ENCODE results near the gene TRNAU1AP. TPM values are rescaled to one million over a fixed set of nuclear protein-coding genes. Genes with fewer than 3 reads are reported as not detected.
A peak's percentile ranks its signal among the peaks of the same experiment; 100 is the strongest.

Gene TRNAU1AP
- total and polyA plus RNA-seq, 2 of the 13 experiments (the other 11 are each of a cell fraction or from before 2014, with no cell fraction given): 29.0 to 42.9 TPM

- TF ChIP-seq ZBTB40 (IDR thresholded peaks at IDR 0.05): no peak
- peak; percentile 86 for TF ChIP-seq ZBTB40 (CRISPR knock-in tag; IDR thresholded peaks at IDR 0.05)
- no peak for TF ChIP-seq MTA3 (CRISPR knock-in tag; IDR thresholded peaks at IDR 0.05)
- TF ChIP-seq ELK4 (CRISPR knock-in tag; IDR thresholded peaks at IDR 0.05; ENCODE audit: borderline replicate concordance): 0 out of 2 replicates have a peak, but pooled peaks have one; percentile 3
- TF ChIP-seq THAP11 (CRISPR knock-in tag; IDR thresholded peaks at IDR 0.05): peak; percentile 100
- TF ChIP-seq MTF2 (CRISPR knock-in tag; IDR thresholded peaks at IDR 0.05; ENCODE audit: borderline replicate concordance): peak; percentile 87
- peak; percentile 96 for TF ChIP-seq POLR2AphosphoS2 (IDR thresholded peaks at IDR 0.05; ENCODE audit: low read depth, low read length)
- TF ChIP-seq AGO1 (IDR thresholded peaks at IDR 0.05; ENCODE audit: low read depth, low read length, poor library complexity, severe bottlenecking): peak; percentile 52
- peak; percentile 94 for TF ChIP-seq SRY (CRISPR knock-in tag; IDR thresholded peaks at IDR 0.05)
- peak; percentile 76; the same call in 1 of the 2 replicates for TF ChIP-seq PAF1 (CRISPR knock-in tag; IDR thresholded peaks at IDR 0.05)
- TF ChIP-seq, protein P1, sequence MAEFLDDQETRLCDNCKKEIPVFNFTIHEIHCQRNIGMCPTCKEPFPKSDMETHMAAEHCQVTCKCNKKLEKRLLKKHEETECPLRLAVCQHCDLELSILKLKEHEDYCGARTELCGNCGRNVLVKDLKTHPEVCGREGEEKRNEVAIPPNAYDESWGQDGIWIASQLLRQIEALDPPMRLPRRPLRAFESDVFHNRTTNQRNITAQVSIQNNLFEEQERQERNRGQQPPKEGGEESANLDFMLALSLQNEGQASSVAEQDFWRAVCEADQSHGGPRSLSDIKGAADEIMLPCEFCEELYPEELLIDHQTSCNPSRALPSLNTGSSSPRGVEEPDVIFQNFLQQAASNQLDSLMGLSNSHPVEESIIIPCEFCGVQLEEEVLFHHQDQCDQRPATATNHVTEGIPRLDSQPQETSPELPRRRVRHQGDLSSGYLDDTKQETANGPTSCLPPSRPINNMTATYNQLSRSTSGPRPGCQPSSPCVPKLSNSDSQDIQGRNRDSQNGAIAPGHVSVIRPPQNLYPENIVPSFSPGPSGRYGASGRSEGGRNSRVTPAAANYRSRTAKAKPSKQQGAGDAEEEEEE (CRISPR knock-in tag; IDR thresholded peaks at IDR 0.05; ENCODE audit: borderline replicate concordance): peak; percentile 71; the same call in 1 of the 2 replicates
- peak; percentile 71 for TF ChIP-seq ZNF354B (CRISPR knock-in tag; IDR thresholded peaks at IDR 0.05)
- no peak for TF ChIP-seq NFRKB (IDR thresholded peaks at IDR 0.05)
- TF ChIP-seq POGZ (CRISPR knock-in tag; IDR thresholded peaks at IDR 0.05): peak; percentile 65
- no peak for TF ChIP-seq ZNF3 (CRISPR knock-in tag; IDR thresholded peaks at IDR 0.05)
- peak; percentile 37; the same call in 1 of the 2 replicates for TF ChIP-seq TBX3 (IDR thresholded peaks at IDR 0.05; ENCODE audit: borderline replicate concordance)
- peak; percentile 77; the same call in 1 of the 2 replicates for TF ChIP-seq AHR (CRISPR knock-in tag; IDR thresholded peaks at IDR 0.05)
- peak; percentile 46; the same call in 1 of the 2 replicates for TF ChIP-seq KLF15 (CRISPR knock-in tag; IDR thresholded peaks at IDR 0.05; ENCODE audit: borderline replicate concordance)
These were observed 28.8 kb downstream of the TRNAU1AP start (continued) for GRCh38 chr1:28581531-28582247.
